GM12801 (cell line): ENCODE results near the gene CD34.

Experiments used
- CTCF ChIP-seq: IDR thresholded peaks from one replicate; pipeline ENCODE4 v1.5.1; 2011; ENCODE audit warnings: control low read depth; ENCODE audit not compliant: insufficient read length; ENCODE audit errors: extremely low read depth

Gene CD34, protein sequence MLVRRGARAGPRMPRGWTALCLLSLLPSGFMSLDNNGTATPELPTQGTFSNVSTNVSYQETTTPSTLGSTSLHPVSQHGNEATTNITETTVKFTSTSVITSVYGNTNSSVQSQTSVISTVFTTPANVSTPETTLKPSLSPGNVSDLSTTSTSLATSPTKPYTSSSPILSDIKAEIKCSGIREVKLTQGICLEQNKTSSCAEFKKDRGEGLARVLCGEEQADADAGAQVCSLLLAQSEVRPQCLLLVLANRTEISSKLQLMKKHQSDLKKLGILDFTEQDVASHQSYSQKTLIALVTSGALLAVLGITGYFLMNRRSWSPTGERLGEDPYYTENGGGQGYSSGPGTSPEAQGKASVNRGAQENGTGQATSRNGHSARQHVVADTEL

DNA sequence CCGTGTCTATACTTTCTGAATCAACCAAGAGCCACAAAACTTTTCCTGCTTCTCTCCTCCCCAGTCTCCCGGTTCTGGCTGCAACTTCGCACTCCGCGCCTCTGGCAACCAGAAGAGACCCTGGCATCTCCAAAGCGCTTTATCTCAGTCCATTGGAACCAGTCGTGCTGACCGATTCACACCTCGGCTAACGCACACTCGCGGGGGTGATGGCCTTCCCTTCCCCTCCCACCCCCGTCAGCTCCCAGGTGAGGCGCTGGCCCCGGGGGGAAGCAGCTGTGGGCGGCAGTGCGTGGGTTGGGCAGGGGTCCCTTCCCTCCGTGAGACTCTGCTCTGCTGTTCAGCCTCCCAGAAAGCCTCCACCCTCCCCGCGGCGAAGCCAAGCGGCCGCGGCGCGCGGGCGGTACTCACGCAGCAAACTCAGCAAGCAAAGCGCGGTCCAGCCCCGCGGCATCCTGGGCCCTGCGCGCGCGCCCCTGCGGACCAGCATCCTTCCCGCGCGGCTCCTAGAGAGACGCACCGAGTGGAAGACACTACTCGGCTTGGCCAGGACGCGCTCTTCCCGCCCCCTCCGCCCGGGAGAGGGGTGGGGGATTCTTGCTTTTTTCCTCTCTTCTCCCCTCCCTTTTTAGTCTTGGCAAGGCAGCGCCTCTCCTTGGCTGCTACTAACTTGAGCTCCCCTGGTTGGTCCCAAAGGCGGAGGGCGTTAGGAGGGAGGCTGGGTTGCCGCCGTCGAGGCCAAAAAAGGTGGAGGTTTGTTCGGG lies at the start of gene CD34:
Gene CD34, minus strand, starts transcription at position 535 of the 764 bp plus-strand sequence. Its CDS starts 45 bp downstream, at position 490.
- TF ChIP-seq CTCF, result no peak

- TF ChIP-seq CTCF, result no peak
Measured at GRCh38 chr1:207960346-207960745, 49.4 kb upstream of the CD34 start.

- TF ChIP-seq CTCF, result no peak
Measured at GRCh38 chr1:207959910-207960309, 49.0 kb upstream of the CD34 start.

- no peak for TF ChIP-seq CTCF
Measured at GRCh38 chr1:207959141-207959825, 48.4 kb upstream of the CD34 start.

DNA sequence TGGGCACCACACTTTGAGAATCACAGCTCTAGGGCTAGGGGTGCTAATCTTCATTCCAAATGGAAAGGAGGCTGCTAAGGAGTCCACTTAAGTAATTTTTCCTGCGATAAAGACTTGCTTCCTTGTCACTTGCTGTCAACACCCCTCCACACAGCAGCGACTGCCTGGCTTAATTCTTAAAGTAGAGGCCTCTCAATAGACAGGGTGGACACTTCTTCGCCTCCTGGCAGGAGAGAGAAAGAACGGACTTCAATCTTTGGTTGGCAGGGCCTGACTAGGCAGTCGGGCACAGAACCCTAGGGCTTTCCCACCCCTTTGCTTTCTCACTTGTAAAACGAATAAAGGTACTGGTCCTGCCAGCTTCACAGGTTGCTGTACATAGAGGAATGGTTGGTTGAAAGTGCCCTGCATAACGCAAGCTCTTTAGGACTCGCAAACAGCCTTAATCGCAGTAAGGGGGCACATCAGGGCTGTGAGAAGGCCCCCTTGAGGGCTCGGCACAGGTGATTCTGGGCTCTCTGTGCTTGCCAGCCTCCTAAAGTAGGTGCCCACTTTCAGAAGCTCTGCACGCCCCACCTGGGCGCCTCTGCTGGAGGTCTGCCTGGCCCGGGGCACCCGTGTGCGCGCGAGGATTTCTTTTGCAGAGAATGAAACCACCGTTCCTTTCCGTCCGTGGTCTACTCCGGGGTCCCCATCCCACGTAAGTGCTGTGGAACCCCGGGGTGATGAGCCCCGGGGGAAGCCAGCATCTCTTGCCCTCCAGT lies 47.6 kb upstream of the CD34 start:
- TF ChIP-seq CTCF, result no peak

DNA sequence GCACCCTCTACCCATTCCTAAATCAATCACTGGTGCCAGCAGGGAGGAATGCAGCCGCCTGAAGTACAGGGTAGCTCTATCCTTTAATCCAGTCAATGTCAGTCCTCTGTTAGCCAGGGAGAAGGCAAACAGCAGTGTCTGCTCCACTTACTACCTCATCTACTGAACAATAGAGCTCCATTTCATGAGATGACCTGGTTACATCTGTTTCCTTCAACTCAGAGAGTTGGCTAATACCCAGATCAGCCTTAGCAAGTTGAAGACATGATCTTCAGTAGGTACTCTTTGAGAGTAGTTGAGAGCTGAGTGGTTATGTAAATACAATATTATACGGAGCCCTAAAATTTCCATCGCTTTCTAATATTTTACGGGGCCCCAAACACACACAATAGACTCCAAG lies 46.1 kb upstream of the CD34 start:
- no peak for TF ChIP-seq CTCF
